SJSA1 (cell line): ENCODE measurements around the gene ANKRD9. TPM values are rescaled to one million over a fixed set of nuclear protein-coding genes. Genes with fewer than 3 reads are reported as not detected.
"Not testable (repeated sequence)": the region's sequence is repeated elsewhere in the genome, so short reads cannot be mapped to it uniquely, and the experiment has no call there.

ENCODE experiments used
- DNase-seq, 2 experiments: peaks; one replicate each; pipeline ENCODE4 v3.0.0-alpha.2; 2015 to 2020; ENCODE audit warnings: low spot score in 2 of 2, low read depth in 1 of 2
- H3K27ac ChIP-seq: fragments of 250-450 bp; sonication (Bioruptor Pico); 2 replicates; pipeline ENCODE4 v1.5.1; 2020; ENCODE audit warnings: mild to moderate bottlenecking, moderate library complexity
- H3K27me3 ChIP-seq: fragments of 250-450 bp; sonication (Bioruptor Pico); replicated peaks from 2 replicates; pipeline ENCODE4 v1.5.1; 2020; ENCODE audit warnings: mild to moderate bottlenecking, moderate library complexity
- H3K36me3 ChIP-seq: fragments of 250-450 bp; sonication (Bioruptor Pico); 2 replicates; pipeline ENCODE4 v1.5.1; 2020; ENCODE audit warnings: mild to moderate bottlenecking
- H3K4me1 ChIP-seq: fragments of 250-450 bp; sonication (Bioruptor Pico); replicated peaks from 2 replicates; pipeline ENCODE4 v1.6.1; 2021; ENCODE audit warnings: mild to moderate bottlenecking
- H3K4me3 ChIP-seq: fragments of 250-450 bp; sonication (Bioruptor Pico); 2 replicates; pipeline ENCODE4 v1.5.1; 2020; ENCODE audit warnings: mild to moderate bottlenecking
- H3K9me3 ChIP-seq: fragments of 250-450 bp; sonication (Bioruptor Pico); replicated peaks from 2 replicates; pipeline ENCODE4 v1.5.1; 2020; ENCODE audit warnings: mild to moderate bottlenecking
- total RNA-seq: library from RNA; depleted of rRNA; stranded (reverse); fragments of >200 nt; shearing (Covaris generic); gene quantifications from 2 replicates; pipeline ENCODE4 v1.2.3, GENCODE V29; 2014

Gene ANKRD9
- total RNA-seq, 1 experiment from 2014 or later: 28.7 TPM

- peak overlapping the region; percentile 54 for H3K27ac ChIP-seq
- DNase-seq: peak in 1 of 2 experiments; percentile 65
- no peaks in the 10 kb centered on the region for H3K36me3 ChIP-seq
- H3K4me1 ChIP-seq: peaks cover 50% of the 10 kb centered on the region
- H3K27me3 ChIP-seq: no peaks in the 10 kb centered on the region
- peak overlapping the region; percentile 43 for H3K4me3 ChIP-seq
- H3K9me3 ChIP-seq: no peaks in the 10 kb centered on the region
Observed at GRCh38 chr14:102525219-102525928, 15.8 kb upstream of the ANKRD9 start.

GRCh38 chr14:102524451-102525218 is 15.1 kb upstream of the ANKRD9 start:
- peak overlapping the region; percentile 66 for H3K27ac ChIP-seq
- peak; percentile 97 to 99 for DNase-seq
- no peaks in the 10 kb centered on the region for H3K36me3 ChIP-seq
- no peaks in the 10 kb centered on the region for H3K27me3 ChIP-seq
- peaks cover 50% of the 10 kb centered on the region for H3K4me1 ChIP-seq
- H3K9me3 ChIP-seq: no peaks in the 10 kb centered on the region
- H3K4me3 ChIP-seq: peak overlapping the region; percentile 43

- Histone ChIP-seq H3K27ac (peak overlapping the region; percentile 66), H3K36me3 (no peaks in the 10 kb centered on the region), H3K4me3 (no peak overlapping the region), H3K27me3 (no peaks in the 10 kb centered on the region), H3K4me1 (peaks cover 50% of the 10 kb centered on the region), H3K9me3 (no peaks in the 10 kb centered on the region)
- peak; percentile 41 to 67 for DNase-seq
Observed at GRCh38 chr14:102523569-102524450, 14.2 kb upstream of the ANKRD9 start.

- peaks cover 49% of the 10 kb centered on the region for H3K4me1 ChIP-seq
- no peak for DNase-seq
- H3K36me3 ChIP-seq: no peaks in the 10 kb centered on the region
- H3K27me3 ChIP-seq: no peaks in the 10 kb centered on the region
- H3K4me3 ChIP-seq: no peak overlapping the region
- no peaks in the 10 kb centered on the region for H3K9me3 ChIP-seq
- peak overlapping the region; percentile 66 for H3K27ac ChIP-seq
Observed at GRCh38 chr14:102523200-102523568, 13.6 kb upstream of the ANKRD9 start.

GRCh38 chr14:102519709-102520108 is 10.1 kb upstream of the ANKRD9 start:
- not testable (repeated sequence) for H3K27ac ChIP-seq, DNase-seq, H3K4me3 ChIP-seq, H3K36me3 ChIP-seq, H3K9me3 ChIP-seq, H3K27me3 ChIP-seq
- H3K4me1 ChIP-seq: peaks cover 32% of the 10 kb centered on the region

- Histone ChIP-seq H3K27ac (no peak overlapping the region), H3K27me3 (no peaks in the 10 kb centered on the region), H3K4me3 (no peak overlapping the region), H3K4me1 (peaks cover 19% of the 10 kb centered on the region), H3K9me3 (0 out of 2 replicates have a peak, but pooled peaks cover 4% of the 10 kb centered on the region), H3K36me3 (no peaks in the 10 kb centered on the region)
- no peak for DNase-seq
Observed at GRCh38 chr14:102518063-102518648, 8.6 kb upstream of the ANKRD9 start.

- H3K4me3 ChIP-seq: peak overlapping the region; percentile 68
- DNase-seq: no peak
- H3K27ac ChIP-seq: peak overlapping the region; percentile 35; the same call in 1 of the 2 replicates
- no peaks in the 10 kb centered on the region for H3K27me3 ChIP-seq
- 0 out of 2 replicates have a peak, but pooled peaks cover 4% of the 10 kb centered on the region for H3K9me3 ChIP-seq
- peaks cover 13% of the 10 kb centered on the region for H3K4me1 ChIP-seq
- no peaks in the 10 kb centered on the region for H3K36me3 ChIP-seq
Observed at GRCh38 chr14:102517392-102518062, 8.0 kb upstream of the ANKRD9 start.

GRCh38 chr14:102516531-102517391 is 7.2 kb upstream of the ANKRD9 start:
- Histone ChIP-seq H3K27me3 (no peaks in the 10 kb centered on the region), H3K36me3 (no peaks in the 10 kb centered on the region), H3K9me3 (0 out of 2 replicates have a peak, but pooled peaks cover 4% of the 10 kb centered on the region), H3K4me3 (peak overlapping the region; percentile 68), H3K27ac (peak overlapping the region; percentile 35; the same call in 1 of the 2 replicates), H3K4me1 (peaks cover 13% of the 10 kb centered on the region)
- peak in 1 of 2 experiments; percentile 70 for DNase-seq

GRCh38 chr14:102514987-102515733 is 5.6 kb upstream of the ANKRD9 start:
- H3K27me3 ChIP-seq: no peaks in the 10 kb centered on the region
- H3K9me3 ChIP-seq: 0 out of 2 replicates have a peak, but pooled peaks cover 4% of the 10 kb centered on the region
- H3K4me1 ChIP-seq: peaks cover 17% of the 10 kb centered on the region
- H3K4me3 ChIP-seq: no peak overlapping the region
- H3K36me3 ChIP-seq: no peaks in the 10 kb centered on the region
- H3K27ac ChIP-seq: no peak overlapping the region
- no peak for DNase-seq

- H3K36me3 ChIP-seq: no peaks in the 10 kb centered on the region
- H3K4me1 ChIP-seq: peaks cover 20% of the 10 kb centered on the region
- peaks cover 4% of the 10 kb centered on the region; the same call in 1 of the 2 replicates for H3K9me3 ChIP-seq
- no peak overlapping the region for H3K27ac ChIP-seq
- H3K27me3 ChIP-seq: no peaks in the 10 kb centered on the region
- no peak for DNase-seq
- H3K4me3 ChIP-seq: no peak overlapping the region
Observed at GRCh38 chr14:102513899-102514772, 4.6 kb upstream of the ANKRD9 start.

- Histone ChIP-seq H3K36me3 (peaks cover 5% of the 10 kb centered on the region; the same call in 1 of the 2 replicates), H3K4me1 (peaks cover 28% of the 10 kb centered on the region), H3K9me3 (peaks cover 7% of the 10 kb centered on the region; the same call in 1 of the 2 replicates), H3K4me3 (no peak overlapping the region), H3K27me3 (no peaks in the 10 kb centered on the region), H3K27ac (no peak overlapping the region)
- no peak for DNase-seq
Observed at GRCh38 chr14:102512793-102513300, 3.3 kb upstream of the ANKRD9 start.
